GM18951 (cell line): ENCODE results near the gene POP5.

Source experiments
- POLR2A ChIP-seq: IDR thresholded peaks from 4 replicates; pipeline ENCODE4 v1.6.1; 2011; ENCODE audit warnings: mild to moderate bottlenecking; ENCODE audit not compliant: insufficient read length, insufficient read depth; ENCODE audit errors: extremely low read depth
- in situ Hi-C: fragments of 300-500 bp; cut with MboI; formaldehyde crosslinking; loops from one replicate; pipeline ENCODE4 v1.12.0; 2022; ENCODE audit warnings: low sequenced_read_pairs, mixed read lengths, inconsistent platforms; ENCODE audit not compliant: unreplicated experiment

The POP5 gene

GRCh38 chr12:120599672-120600552, 18.7 kb upstream of the POP5 start:
- in situ Hi-C loops = no loop called here

GRCh38 chr12:120598674-120599463, 17.7 kb upstream of the POP5 start:
- in situ Hi-C loops = no loop called here
- no peak for TF ChIP-seq POLR2A

More at GRCh38 chr12:120599672-120600552, 18.7 kb upstream of the POP5 start:
- TF ChIP-seq POLR2A = no peak

- TF ChIP-seq POLR2A = no peak
- in situ Hi-C loops = no loop called here
Measured at GRCh38 chr12:120597861-120598260, 16.7 kb upstream of the POP5 start.

GRCh38 chr12:120596901-120597300, 15.7 kb upstream of the POP5 start:
- TF ChIP-seq POLR2A = no peak
- in situ Hi-C loops = no loop called here

GRCh38 chr12:120592121-120593049, 11.2 kb upstream of the POP5 start:
- in situ Hi-C loops = no loop called here
- no peak for TF ChIP-seq POLR2A

GRCh38 chr12:120590741-120591407, 9.7 kb upstream of the POP5 start:
- TF ChIP-seq POLR2A = no peak
- in situ Hi-C loops = no loop called here

- TF ChIP-seq POLR2A = no peak
- in situ Hi-C loops = no loop called here
Measured at GRCh38 chr12:120588948-120589930, 8.0 kb upstream of the POP5 start.

GRCh38 chr12:120588371-120588770, 7.2 kb upstream of the POP5 start:
- in situ Hi-C loops = no loop called here

GRCh38 chr12:120586860-120587259, 5.7 kb upstream of the POP5 start:
- TF ChIP-seq POLR2A = no peak
- in situ Hi-C loops = no loop called here

More at GRCh38 chr12:120588371-120588770, 7.2 kb upstream of the POP5 start:
- TF ChIP-seq POLR2A = no peak

GRCh38 chr12:120586206-120586605, 5.0 kb upstream of the POP5 start:
- in situ Hi-C loops = no loop called here
- TF ChIP-seq POLR2A = no peak

- in situ Hi-C loops = no loop called here
- TF ChIP-seq POLR2A = no peak
Measured at GRCh38 chr12:120584343-120585149, 3.3 kb upstream of the POP5 start.
